Activated CD8-positive, alpha-beta T cell treated with anti-CD3 and anti-CD28 coated beads, Interleukin-2, amount 10 ng/mL, durations not matched to agents 7 days and 5 days (primary cell): Measurements from ENCODE around the gene ABHD8. TPM values are rescaled to one million over a fixed set of nuclear protein-coding genes. Genes with fewer than 3 reads are reported as not detected.
A peak's percentile ranks its signal among the peaks of the same experiment; 100 is the strongest.

ENCODE experiments used
- ATAC-seq: fragments of 150-1000 bp; cut with Tn5 transposase; one replicate; pipeline ENCODE4 v1.10.0; 2021; ENCODE audit warnings: moderate library complexity
- CTCF ChIA-PET: fragments of 350-600 bp; sonication (Branson Sonifier 250); formaldehyde crosslinking; loops from one replicate; lab custom pipeline; 2021; ENCODE audit warnings: antibody characterized with exemption; lab: Charles Lee
- POLR2A ChIA-PET: fragments of 350-600 bp; sonication (Branson Sonifier 250); formaldehyde crosslinking; loops from one replicate; lab custom pipeline; 2021; ENCODE audit warnings: antibody characterized with exemption; lab: Charles Lee
- DNase-seq: peaks from one replicate; pipeline ENCODE4 v3.0.0-alpha.2; 2020
- H3K27ac Mint-ChIP-seq: one replicate; pipeline ENCODE4 v1.8.0; 2021; ENCODE audit warnings: mild to moderate bottlenecking, mixed read lengths
- H3K27me3 Mint-ChIP-seq: one replicate; pipeline ENCODE4 v1.8.0; 2021; ENCODE audit warnings: low read depth, mixed read lengths
- H3K36me3 Mint-ChIP-seq: one replicate; pipeline ENCODE4 v1.8.0; 2021; ENCODE audit warnings: low read depth, mixed read lengths
- H3K4me1 Mint-ChIP-seq: one replicate; pipeline ENCODE4 v1.8.0; 2021; ENCODE audit warnings: low read depth, mixed read lengths
- H3K4me3 Mint-ChIP-seq: one replicate; pipeline ENCODE4 v1.8.0; 2021; ENCODE audit warnings: mild to moderate bottlenecking, mixed read lengths
- H3K9me3 Mint-ChIP-seq: one replicate; pipeline ENCODE4 v1.8.0; 2022; ENCODE audit warnings: mixed read lengths; ENCODE audit not compliant: insufficient read depth
- total RNA-seq, 2 experiments: library from RNA; stranded (reverse); gene quantifications; one replicate each; pipeline ENCODE4 v1.2.3, GENCODE V29; 2021

The ABHD8 gene
- total RNA-seq, 2 experiments from 2014 or later, result 8.9 to 9.7 TPM

GRCh38 chr19:17340302-17340870, 37.2 kb upstream of the ABHD8 start:
- no peak for ATAC-seq
- peaks cover 27% of the 10 kb centered on the region for H3K4me1 Mint-ChIP-seq
- POLR2A ChIA-PET, result no interaction called here

GRCh38 chr19:17339088-17339741, 36.0 kb upstream of the ABHD8 start:
- H3K27ac Mint-ChIP-seq, result no peak overlapping the region
- DNase-seq (peak; percentile 63), ATAC-seq (no peak)
- no peaks in the 10 kb centered on the region for H3K27me3 Mint-ChIP-seq
- H3K36me3 Mint-ChIP-seq, result peaks cover 6% of the 10 kb centered on the region
- no peaks in the 10 kb centered on the region for H3K9me3 Mint-ChIP-seq
- peak overlapping the region; percentile 97 for H3K4me3 Mint-ChIP-seq
- peaks cover 32% of the 10 kb centered on the region for H3K4me1 Mint-ChIP-seq
- POLR2A ChIA-PET, result interaction anchor here (0.6 kb wide), 1 partner anchor 30 kb away, joined by 3 read pairs; the partner anchor contains the start of gene DDA1
- CTCF ChIA-PET, result interaction anchor here (2.8 kb wide), 1 partner anchor 47 kb away, joined by 12 read pairs; no protein-coding TSS in a partner anchor

More at GRCh38 chr19:17340302-17340870, 37.2 kb upstream of the ABHD8 start:
- DNase-seq, result no peak
- Mint-ChIP-seq H3K27me3 (no peaks in the 10 kb centered on the region), H3K27ac (no peak overlapping the region), H3K9me3 (no peaks in the 10 kb centered on the region), H3K36me3 (peaks cover 6% of the 10 kb centered on the region), H3K4me3 (no peak overlapping the region)
- CTCF ChIA-PET, result interaction anchor here (0.7 kb wide), 1 partner anchor 80 kb away, joined by 3 read pairs; no protein-coding TSS in a partner anchor

- peaks cover 36% of the 10 kb centered on the region for H3K4me1 Mint-ChIP-seq
- ChIA-PET POLR2A (interaction anchor here (0.6 kb wide), 1 partner anchor 30 kb away, joined by 3 read pairs; the partner anchor contains the start of gene DDA1), CTCF (interaction anchor here (2.8 kb wide), 1 partner anchor 48 kb away, joined by 12 read pairs; no protein-coding TSS in a partner anchor)
- peak overlapping the region; percentile 9 for H3K27ac Mint-ChIP-seq
- H3K36me3 Mint-ChIP-seq, result peaks cover 8% of the 10 kb centered on the region
- no peak for ATAC-seq
- no peak for DNase-seq
- no peaks in the 10 kb centered on the region for H3K9me3 Mint-ChIP-seq
- peak overlapping the region; percentile 97 for H3K4me3 Mint-ChIP-seq
- H3K27me3 Mint-ChIP-seq, result no peaks in the 10 kb centered on the region
Observed at GRCh38 chr19:17338433-17339078, 35.3 kb upstream of the ABHD8 start.

GRCh38 chr19:17337675-17338432, 34.6 kb upstream of the ABHD8 start:
- Mint-ChIP-seq H3K27ac (peak overlapping the region; percentile 88), H3K4me1 (peaks cover 41% of the 10 kb centered on the region), H3K36me3 (peaks cover 12% of the 10 kb centered on the region), H3K4me3 (peak overlapping the region; percentile 97), H3K9me3 (no peaks in the 10 kb centered on the region), H3K27me3 (no peaks in the 10 kb centered on the region)
- POLR2A ChIA-PET, result interaction anchor here (1.3 kb wide), 1 partner anchor 33 kb away, joined by 3 read pairs; no protein-coding TSS in a partner anchor
- peak; percentile 10 for ATAC-seq
- peak; percentile 58 for DNase-seq
- CTCF ChIA-PET, result interaction anchor here (2.8 kb wide), 1 partner anchor 48 kb away, joined by 12 read pairs; no protein-coding TSS in a partner anchor

GRCh38 chr19:17336872-17337674, 33.8 kb upstream of the ABHD8 start, which contains the start of gene GTPBP3:
Gene GTPBP3, plus strand, starts transcription at chr19:17337553. Its CDS starts 59 bp downstream, at chr19:17337612.
- H3K27me3 Mint-ChIP-seq, result no peaks in the 10 kb centered on the region
- H3K27ac Mint-ChIP-seq, result peak within 1 kb of the TSS; percentile 88
- no peaks in the 10 kb centered on the region for H3K9me3 Mint-ChIP-seq
- peak within 1 kb of the TSS; percentile 97 for H3K4me3 Mint-ChIP-seq
- H3K4me1 Mint-ChIP-seq, result peaks cover 45% of the 10 kb centered on the region
- ChIA-PET POLR2A (interaction anchor here (1.2 to 1.3 kb wide), 3 partner anchors 10 to 83 kb away, joined by 3 read pairs; partner anchors contain the start of gene MVB12A), CTCF (interaction anchor here (2.8 kb wide), 1 partner anchor 49 kb away, joined by 12 read pairs; no protein-coding TSS in a partner anchor)
- ATAC-seq (peak; percentile 91), DNase-seq (peak; percentile 99)
- peaks cover 19% of the 10 kb centered on the region for H3K36me3 Mint-ChIP-seq

GRCh38 chr19:17335575-17335974, 32.4 kb upstream of the ABHD8 start:
- peak overlapping the region; percentile 48 for H3K4me3 Mint-ChIP-seq

GRCh38 chr19:17334414-17335409, 31.5 kb upstream of the ABHD8 start, which contains the start of gene ANO8:
Gene ANO8, minus strand, starts transcription at chr19:17334855. Its CDS starts 185 bp downstream, at chr19:17334670.
- peaks cover 3% of the 10 kb centered on the region for H3K27me3 Mint-ChIP-seq
- POLR2A ChIA-PET, result interaction anchor here (0.8 to 1.5 kb wide), 4 partner anchors 22 to 109 kb away, joined by 3 to 5 read pairs (median 4); partner anchors contain the start of genes DDA1, MRPL34 and OCEL1
- DNase-seq, result peak; percentile 97
- CTCF ChIA-PET, result interaction anchor here (0.9 to 4.2 kb wide), 9 partner anchors 11 to 209 kb away, joined by 3 to 27 read pairs (median 3); partner anchors contain the start of gene DDA1
- no peaks in the 10 kb centered on the region for H3K9me3 Mint-ChIP-seq
- H3K27ac Mint-ChIP-seq, result peak within 1 kb of the TSS; percentile 89
- H3K4me1 Mint-ChIP-seq, result peaks cover 45% of the 10 kb centered on the region
- H3K4me3 Mint-ChIP-seq, result peak within 1 kb of the TSS; percentile 84
- peak; percentile 62 for ATAC-seq
- H3K36me3 Mint-ChIP-seq, result peaks cover 22% of the 10 kb centered on the region

More at GRCh38 chr19:17335575-17335974, 32.4 kb upstream of the ABHD8 start:
- H3K4me1 Mint-ChIP-seq, result peaks cover 45% of the 10 kb centered on the region
- ChIA-PET CTCF (interaction anchor here (0.9 to 4.2 kb wide), 4 partner anchors 10 to 151 kb away, joined by 3 to 27 read pairs (median 4); partner anchors contain the start of gene DDA1), POLR2A (interaction anchor here (0.6 to 1.2 kb wide), 3 partner anchors 12 to 84 kb away, joined by 3 read pairs; partner anchors contain the start of genes DDA1 and MVB12A)
- peaks cover 21% of the 10 kb centered on the region for H3K36me3 Mint-ChIP-seq
- H3K27ac Mint-ChIP-seq, result no peak overlapping the region
- H3K9me3 Mint-ChIP-seq, result no peaks in the 10 kb centered on the region
- H3K27me3 Mint-ChIP-seq, result no peaks in the 10 kb centered on the region
- DNase-seq (no peak), ATAC-seq (no peak)

- DNase-seq (peak; percentile 88), ATAC-seq (peak; percentile 23)
- POLR2A ChIA-PET, result interaction anchor here (0.7 to 1.5 kb wide), 5 partner anchors 21 to 108 kb away, joined by 3 to 5 read pairs (median 4); partner anchors contain the start of genes DDA1, MRPL34 and OCEL1
- CTCF ChIA-PET, result interaction anchor here (0.8 to 4.2 kb wide), 8 partner anchors 10 to 208 kb away, joined by 3 to 27 read pairs (median 4); partner anchors contain the start of gene DDA1
- H3K27ac Mint-ChIP-seq, result peak overlapping the region; percentile 89
- no peaks in the 10 kb centered on the region for H3K9me3 Mint-ChIP-seq
- peak overlapping the region; percentile 84 for H3K4me3 Mint-ChIP-seq
- peaks cover 44% of the 10 kb centered on the region for H3K4me1 Mint-ChIP-seq
- peaks cover 21% of the 10 kb centered on the region for H3K36me3 Mint-ChIP-seq
- H3K27me3 Mint-ChIP-seq, result peaks cover 4% of the 10 kb centered on the region
Observed at GRCh38 chr19:17333611-17334413, 30.6 kb upstream of the ABHD8 start.
